ENCODE measurements around the gene KLF2.

KLF2 gene

GRCh38 chr19:16327911-16328823 lies 3.5 kb downstream of the KLF2 start:
- DNase-seq (ENCODE audit: low read depth), result no peak
- H3K4me3 ChIP-seq (ENCODE audit: control insufficient read depth, low read depth, low read length), result no peak overlapping the region; the same call in 1 of the 2 replicates
- TF ChIP-seq CTCF (IDR thresholded peaks at IDR 0.05; ENCODE audit: control insufficient read depth, insufficient read depth, low read depth, low read length, missing control alignments), result no peak

- no peak for DNase-seq (ENCODE audit: low read depth)
- TF ChIP-seq CTCF (IDR thresholded peaks at IDR 0.05; ENCODE audit: control insufficient read depth, insufficient read depth, low read depth, low read length, missing control alignments), result peak; percentile 3
- no peak overlapping the region for H3K4me3 ChIP-seq (ENCODE audit: control insufficient read depth, low read depth, low read length)
Observed at GRCh38 chr19:16328824-16329482, 4.3 kb downstream of the KLF2 start.

GRCh38 chr19:16330368-16330801 lies 5.8 kb downstream of the KLF2 start:
- H3K4me3 ChIP-seq (ENCODE audit: control insufficient read depth, low read depth, low read length), result no peak overlapping the region
- DNase-seq (ENCODE audit: low read depth), result no peak
- TF ChIP-seq CTCF (IDR thresholded peaks at IDR 0.05; ENCODE audit: control insufficient read depth, insufficient read depth, low read depth, low read length, missing control alignments), result no peak

- H3K4me3 ChIP-seq (ENCODE audit: control insufficient read depth, low read depth, low read length), result no peak overlapping the region
- no peak for TF ChIP-seq CTCF (IDR thresholded peaks at IDR 0.05; ENCODE audit: control insufficient read depth, insufficient read depth, low read depth, low read length, missing control alignments)
- DNase-seq (ENCODE audit: low read depth), result no peak
Observed at GRCh38 chr19:16330806-16331690, 6.4 kb downstream of the KLF2 start.

GRCh38 chr19:16333001-16333586 lies 8.5 kb downstream of the KLF2 start:
- DNase-seq (ENCODE audit: low read depth), result no peak
- no peak for TF ChIP-seq CTCF (IDR thresholded peaks at IDR 0.05; ENCODE audit: control insufficient read depth, insufficient read depth, low read depth, low read length, missing control alignments)
- no peak overlapping the region for H3K4me3 ChIP-seq (ENCODE audit: control insufficient read depth, low read depth, low read length)

GRCh38 chr19:16334411-16334810 lies 9.8 kb downstream of the KLF2 start:
- TF ChIP-seq CTCF (IDR thresholded peaks at IDR 0.05; ENCODE audit: control insufficient read depth, insufficient read depth, low read depth, low read length, missing control alignments), result no peak
- no peak overlapping the region for H3K4me3 ChIP-seq (ENCODE audit: control insufficient read depth, low read depth, low read length)
- DNase-seq (ENCODE audit: low read depth), result no peak

Data from AG09309 (cell line).